ENCODE results near the gene NAALADL2.

DNA sequence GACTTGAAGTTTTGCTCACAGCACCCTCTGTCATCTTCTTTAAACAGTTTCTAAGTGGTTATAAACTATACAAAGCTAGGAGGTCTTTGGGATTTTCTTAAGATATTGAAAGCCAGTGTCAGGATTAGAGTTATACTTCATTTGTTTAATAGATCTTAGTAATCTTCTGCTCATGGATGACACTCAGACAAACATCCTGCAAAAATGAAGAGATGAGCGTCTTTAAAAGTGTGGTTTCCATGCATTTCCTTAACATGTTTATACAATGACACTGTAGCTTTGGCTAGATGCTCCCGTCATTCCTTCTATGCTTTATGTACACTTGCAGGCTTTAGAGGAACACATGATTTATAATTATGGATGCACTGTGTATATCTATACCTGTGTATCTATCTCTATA is 182.2 kb downstream of the NAALADL2 start:
- TF ChIP-seq CTCF (IDR thresholded peaks at IDR 0.05) (no peak), POLR2A (IDR thresholded peaks at IDR 0.05) (no peak)

All from body of pancreas (tissue), 4 donors.